Neuronal stem cell (in vitro differentiated cells): Measurements from ENCODE around the gene SLC9A9.
"Not testable (repeated sequence)": the region's sequence is repeated elsewhere in the genome, so short reads cannot be mapped to it uniquely, and the experiment has no call there.

ENCODE experiments used
- DNase-seq: peaks from one replicate; pipeline ENCODE4 v3.0.0-alpha.2; 2013; ENCODE audit warnings: low spot score
- H2AFZ ChIP-seq: one replicate; pipeline ENCODE4 v1.6.1; 2013; ENCODE audit warnings: mild to moderate bottlenecking, low read length, inconsistent platforms
- H2AK5ac ChIP-seq: 2 replicates; pipeline ENCODE4 v1.6.1; 2013; ENCODE audit warnings: low read depth, mild to moderate bottlenecking, inconsistent platforms, low read length, moderate library complexity, mixed read lengths
- H2BK120ac ChIP-seq: 2 replicates; pipeline ENCODE4 v1.6.1; 2013; ENCODE audit warnings: low read depth, mild to moderate bottlenecking, inconsistent platforms, low read length, moderate library complexity, mixed read lengths
- H2BK12ac ChIP-seq: one replicate; pipeline ENCODE4 v1.6.1; 2013; ENCODE audit warnings: low read length, inconsistent platforms
- H2BK15ac ChIP-seq: 2 replicates; pipeline ENCODE4 v1.6.1; 2013; ENCODE audit warnings: mild to moderate bottlenecking, low read length, inconsistent platforms, mixed read lengths
- H2BK5ac ChIP-seq: one replicate; pipeline ENCODE4 v1.6.1; 2013; ENCODE audit warnings: inconsistent platforms, mild to moderate bottlenecking, low read length, moderate library complexity
- H3K14ac ChIP-seq: one replicate; pipeline ENCODE4 v1.6.1; 2013; ENCODE audit warnings: low read length, inconsistent platforms
- H3K18ac ChIP-seq: 2 replicates; pipeline ENCODE4 v1.6.1; 2013; ENCODE audit warnings: low read length, inconsistent platforms
- H3K23ac ChIP-seq: 2 replicates; pipeline ENCODE4 v1.6.1; 2013; ENCODE audit warnings: low read depth, mild to moderate bottlenecking, mixed read lengths, low read length, inconsistent platforms; ENCODE audit not compliant: poor library complexity
- H3K27ac ChIP-seq: replicated peaks from 3 replicates; pipeline ENCODE4 v1.5.1; 2013; ENCODE audit warnings: low read length, inconsistent platforms
- H3K27me3 ChIP-seq, 3 experiments: 2 replicates each; pipeline ENCODE4 v1.6.1; 2013; ENCODE audit warnings: low read length in 3 of 3, mild to moderate bottlenecking in 2 of 3, inconsistent platforms in 1 of 3, low read depth in 1 of 3, mixed read lengths in 1 of 3, moderate library complexity in 1 of 3; ENCODE audit not compliant: control insufficient read depth in 3 of 3, insufficient read depth in 3 of 3
- H3K36me3 ChIP-seq, 2 donors: replicated peaks in 1 of 2; 2 replicates each; pipeline ENCODE4 v1.6.1; 2013; ENCODE audit warnings: low read length in 2 of 2; ENCODE audit not compliant: control insufficient read depth in 2 of 2, insufficient read depth in 2 of 2
- H3K4ac ChIP-seq: 2 replicates; pipeline ENCODE4 v1.6.1; 2013; ENCODE audit warnings: inconsistent platforms, mild to moderate bottlenecking, low read length, moderate library complexity
- H3K4me1 ChIP-seq, 2 donors: 1 replicate in 1 of 2; 2 replicates in 1 of 2; pipeline ENCODE4 v1.6.1; 2013; ENCODE audit warnings: low read length in 2 of 2, low read depth in 1 of 2; ENCODE audit not compliant: control insufficient read depth in 2 of 2, insufficient read depth in 1 of 2
- H3K4me2 ChIP-seq: one replicate; pipeline ENCODE4 v1.6.1; 2013; ENCODE audit warnings: mild to moderate bottlenecking, low read length, inconsistent platforms; ENCODE audit not compliant: insufficient read depth, poor library complexity, severe bottlenecking
- H3K4me3 ChIP-seq, 2 donors: 2 replicates each; pipeline ENCODE4 v1.5.1; 2013; ENCODE audit warnings: low read length in 2 of 2, mild to moderate bottlenecking in 2 of 2, inconsistent platforms in 1 of 2, moderate library complexity in 1 of 2
- H3K79me1 ChIP-seq: one replicate; pipeline ENCODE4 v1.6.1; 2013; ENCODE audit warnings: low read depth, mild to moderate bottlenecking, inconsistent platforms, low read length, moderate library complexity
- H3K9ac ChIP-seq: one replicate; pipeline ENCODE4 v1.6.1; 2013; ENCODE audit warnings: mild to moderate bottlenecking, low read depth, low read length, inconsistent platforms; ENCODE audit not compliant: poor library complexity
- H3K9me3 ChIP-seq, 2 donors: replicated peaks in 1 of 2; 2 replicates each; pipeline versions ENCODE3 to v1.6.1; 2013; ENCODE audit warnings: low read length in 2 of 2, mild to moderate bottlenecking in 2 of 2, inconsistent platforms in 1 of 2, low read depth in 1 of 2, mixed read lengths in 1 of 2, moderate library complexity in 1 of 2; ENCODE audit not compliant: control insufficient read depth in 2 of 2, insufficient read depth in 1 of 2
- H4K8ac ChIP-seq: one replicate; pipeline ENCODE4 v1.6.1; 2013; ENCODE audit warnings: low read depth, mild to moderate bottlenecking, inconsistent platforms, low read length, moderate library complexity
- H4K91ac ChIP-seq: one replicate; pipeline ENCODE4 v1.6.1; 2013; ENCODE audit warnings: low read length, low read depth, mild to moderate bottlenecking, inconsistent platforms; ENCODE audit not compliant: poor library complexity
- WGBS, 2 donors: extraction: QIAGEN DNeasy Blood & Tissue Kit; methylation state at CpG; one replicate each; pipeline ENCODE4 v1.1.7; 2013; ENCODE audit warnings: missing lambda C conversion rate in 2 of 2, mixed read lengths in 1 of 2; ENCODE audit not compliant: insufficient read length in 2 of 2, insufficient replicate concordance in 1 of 2; ENCODE audit errors: extremely low coverage in 2 of 2; 5-methylcytosine and 5-hydroxymethylcytosine counted together

The SLC9A9 gene

DNA sequence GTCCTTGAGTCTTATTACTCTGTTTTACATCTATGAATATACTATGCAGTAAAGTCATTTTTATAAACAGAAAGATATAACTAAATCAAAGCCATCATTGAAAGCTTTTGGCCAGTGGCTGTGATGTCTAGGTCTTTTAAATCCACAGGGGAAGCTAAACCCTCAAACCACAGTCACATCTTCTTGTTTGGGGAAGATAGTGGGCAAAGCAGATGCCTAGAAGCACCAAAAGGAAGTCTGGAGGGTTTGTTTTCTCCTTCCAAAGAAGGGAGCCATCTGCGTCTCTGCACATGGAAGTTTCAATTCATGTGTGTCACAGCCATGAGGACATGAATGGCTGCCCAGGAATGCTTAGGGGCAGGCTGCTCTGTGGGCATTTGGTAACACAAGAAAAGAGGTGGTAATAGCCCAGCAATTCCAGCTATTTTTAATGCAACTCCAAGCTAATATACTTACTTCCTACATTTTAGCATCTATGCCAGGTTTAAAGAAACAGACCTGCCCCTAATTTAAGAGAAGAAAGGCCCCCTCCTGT is 322.2 kb downstream of the SLC9A9 start:
- Histone ChIP-seq H2BK120ac (no peak overlapping the region), H2BK12ac (no peak overlapping the region), H4K91ac (no peak overlapping the region), H3K36me3 (no peaks in the 10 kb centered on the region), H3K9me3 (peaks cover 0 to 2% of the 10 kb centered on the region in 2 donors), H3K4me1 (no peaks in the 10 kb centered on the region), H4K8ac (no peak overlapping the region), H3K23ac (no peak overlapping the region), H3K18ac (no peak overlapping the region), H3K14ac (no peak overlapping the region), H2BK15ac (no peak overlapping the region), H2AFZ (peak overlapping the region; percentile 77), H3K4me2 (no peak overlapping the region), H2AK5ac (no peak overlapping the region), H3K4me3 (no peak overlapping the region), H3K9ac (no peak overlapping the region), H2BK5ac (no peak overlapping the region), H3K4ac (no peak overlapping the region), H3K27me3 (no peaks in the 10 kb centered on the region), H3K79me1 (no peaks in the 10 kb centered on the region), H3K27ac (no peak overlapping the region)
- no peak for DNase-seq
- no CpG with 5 or more reads among the region's 1 CpG for WGBS, 2 donors

- Histone ChIP-seq H4K91ac (no peak overlapping the region), H3K23ac (no peak overlapping the region), H2BK120ac (no peak overlapping the region), H2BK15ac (no peak overlapping the region), H3K27me3 (no peaks in the 10 kb centered on the region), H4K8ac (no peak overlapping the region), H3K79me1 (no peaks in the 10 kb centered on the region), H3K9ac (no peak overlapping the region), H3K27ac (no peak overlapping the region), H3K9me3 (peaks cover 0 to 2% of the 10 kb centered on the region in 2 donors), H2AFZ (no peak overlapping the region), H2BK12ac (no peak overlapping the region), H3K4me2 (no peak overlapping the region), H3K4ac (no peak overlapping the region), H3K18ac (no peak overlapping the region), H2AK5ac (no peak overlapping the region), H3K14ac (no peak overlapping the region), H3K36me3 (no peaks in the 10 kb centered on the region), H3K4me3 (no peak overlapping the region), H3K4me1 (no peaks in the 10 kb centered on the region), H2BK5ac (no peak overlapping the region)
- no CpG with 5 or more reads among the region's 2 CpGs for WGBS, 2 donors
- no peak for DNase-seq
These were observed 322.9 kb downstream of the SLC9A9 start for GRCh38 chr3:143525408-143525807.

GRCh38 chr3:143521803-143522202 is 326.5 kb downstream of the SLC9A9 start:
- Histone ChIP-seq H3K4me3 (no peak overlapping the region), H2AFZ (no peak overlapping the region), H3K14ac (no peak overlapping the region), H2BK5ac (no peak overlapping the region), H3K4me1 (peaks cover 0 to 2% of the 10 kb centered on the region in 2 donors), H2AK5ac (no peak overlapping the region), H3K4ac (no peak overlapping the region), H2BK15ac (no peak overlapping the region), H4K91ac (no peak overlapping the region), H3K9me3 (peaks cover 0 to 2% of the 10 kb centered on the region in 2 donors), H2BK120ac (no peak overlapping the region), H2BK12ac (no peak overlapping the region), H3K27ac (no peak overlapping the region), H3K36me3 (no peaks in the 10 kb centered on the region), H3K9ac (no peak overlapping the region), H3K27me3 (no peaks in the 10 kb centered on the region), H4K8ac (no peak overlapping the region), H3K4me2 (no peak overlapping the region), H3K23ac (no peak overlapping the region), H3K79me1 (no peaks in the 10 kb centered on the region), H3K18ac (no peak overlapping the region)
- no peak for DNase-seq
- no CpG with 5 or more reads among the region's 2 CpGs for WGBS, 2 donors

DNA sequence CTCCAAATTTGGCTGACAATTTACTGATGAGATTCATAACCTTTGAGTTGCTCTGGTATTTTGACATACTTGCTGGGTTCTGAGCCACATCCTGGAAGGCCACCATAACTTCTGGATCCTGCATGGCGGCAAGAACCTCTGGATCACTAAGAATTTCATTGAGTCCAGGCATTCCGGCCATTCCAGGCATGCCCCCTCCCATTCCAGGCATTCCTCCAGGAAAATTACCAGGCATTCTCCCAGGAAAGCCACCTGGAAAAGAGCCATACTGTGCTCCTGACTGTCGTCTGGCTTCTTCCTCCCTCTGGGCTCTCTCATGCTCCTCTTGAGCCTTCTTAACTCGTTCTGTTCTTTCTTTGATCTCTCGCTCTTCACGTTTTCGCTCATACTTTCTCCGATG is 331.1 kb downstream of the SLC9A9 start:
- not testable (repeated sequence) for H3K79me1 ChIP-seq, H2BK15ac ChIP-seq, H3K18ac ChIP-seq, H2AK5ac ChIP-seq, H3K27ac ChIP-seq, H3K9ac ChIP-seq, H3K9me3 ChIP-seq, H4K8ac ChIP-seq, H2AFZ ChIP-seq, H2BK5ac ChIP-seq, H3K4me1 ChIP-seq, H3K36me3 ChIP-seq, H3K4ac ChIP-seq, H3K4me2 ChIP-seq, H3K27me3 ChIP-seq, H4K91ac ChIP-seq, H3K23ac ChIP-seq, H2BK12ac ChIP-seq, DNase-seq, H2BK120ac ChIP-seq, H3K4me3 ChIP-seq, H3K14ac ChIP-seq
- no CpG with 5 or more reads among the region's 8 CpGs for WGBS, 2 donors
